Hepatocyte (in vitro differentiated cells): ENCODE data around the gene ASB5. TPM values are rescaled to one million over a fixed set of nuclear protein-coding genes. Genes with fewer than 3 reads are reported as not detected.

Source experiments
- DNase-seq: peaks from one replicate; pipeline ENCODE4 v3.0.0-alpha.2; 2016; ENCODE audit warnings: low spot score
- H2AFZ ChIP-seq: fragments of 200-600 bp; sonication (generic); 2 replicates; pipeline ENCODE4 v1.6.0; 2016; ENCODE audit warnings: antibody characterized with exemption, mild to moderate bottlenecking
- H3K27ac ChIP-seq: fragments of 200-600 bp; sonication (generic); 2 replicates; pipeline ENCODE4 v1.5.1; 2016; ENCODE audit warnings: mild to moderate bottlenecking
- H3K27me3 ChIP-seq: fragments of 200-600 bp; sonication (generic); 2 replicates; pipeline ENCODE4 v1.6.1; 2016
- H3K36me3 ChIP-seq: fragments of 200-600 bp; sonication (generic); replicated peaks from 2 replicates; pipeline ENCODE4 v1.5.1; 2016; ENCODE audit warnings: low read depth; ENCODE audit not compliant: insufficient read depth
- H3K4me1 ChIP-seq: fragments of 200-600 bp; sonication (generic); 2 replicates; pipeline ENCODE4 v1.5.1; 2016; ENCODE audit warnings: mild to moderate bottlenecking, moderate library complexity; ENCODE audit not compliant: insufficient read depth
- H3K4me2 ChIP-seq: fragments of 200-600 bp; sonication (generic); 2 replicates; pipeline ENCODE4 v1.6.0; 2016
- H3K4me3 ChIP-seq: fragments of 200-600 bp; sonication (generic); 2 replicates; pipeline ENCODE4 v1.5.1; 2016; ENCODE audit warnings: mild to moderate bottlenecking
- H3K79me2 ChIP-seq: fragments of 200-600 bp; sonication (generic); 2 replicates; pipeline ENCODE4 v1.6.0; 2017; ENCODE audit warnings: mild to moderate bottlenecking
- H3K9me2 ChIP-seq: fragments of 200-600 bp; sonication (generic); replicated peaks from 2 replicates; pipeline ENCODE4 v1.6.0; 2017; ENCODE audit warnings: mild to moderate bottlenecking; ENCODE audit not compliant: insufficient read depth
- H3K9me3 ChIP-seq: fragments of 200-600 bp; sonication (generic); 2 replicates; pipeline ENCODE4 v1.5.1; 2016; ENCODE audit warnings: low read depth, mild to moderate bottlenecking
- H4K20me1 ChIP-seq: fragments of 200-600 bp; sonication (generic); 2 replicates; pipeline ENCODE4 v1.6.0; 2016; ENCODE audit warnings: mild to moderate bottlenecking; ENCODE audit not compliant: insufficient read depth, poor library complexity, severe bottlenecking
- EZH2 ChIP-seq: fragments of 200-600 bp; sonication (generic); IDR thresholded peaks from 2 replicates; pipeline ENCODE4 v1.6.1; 2016; ENCODE audit warnings: antibody characterized with exemption, mild to moderate bottlenecking, borderline replicate concordance
- EZH2phosphoT487 ChIP-seq: fragments of 200-600 bp; sonication (generic); IDR thresholded peaks from one replicate; pipeline ENCODE4 v1.6.1; 2018; ENCODE audit warnings: antibody characterized with exemption, mild to moderate bottlenecking, low read depth, moderate library complexity; ENCODE audit not compliant: unreplicated experiment, severe bottlenecking
- WGBS: methylation state at CpG from one replicate; pipeline ENCODE4 v1.1.6; 2016; ENCODE audit warnings: low lambda C conversion rate; ENCODE audit errors: missing lambda C conversion rate; 5-methylcytosine and 5-hydroxymethylcytosine counted together
- polyA plus RNA-seq: library from polyadenylated mRNA; unstranded; fragments of >200 nt; fragmentation: Nextera tagmentation; extraction: Ambion mirVana; gene quantifications from 2 replicates; pipeline ENCODE4 v1.2.1, GENCODE V29; 2016
- total RNA-seq: library from RNA; depleted of rRNA; stranded (reverse); fragments of >200 nt; gene quantifications from 2 replicates; pipeline ENCODE4 v1.2.3, GENCODE V29; 2014
- TF ChIP-seq, protein P1 (sequence below): fragments of 200-600 bp; sonication (generic); IDR thresholded peaks from 2 replicates; pipeline ENCODE4 v1.5.1; 2016; ENCODE audit warnings: antibody characterized with exemption, mild to moderate bottlenecking; ENCODE audit not compliant: poor library complexity

ASB5 gene
- total and polyA plus RNA-seq, 2 experiments from 2014 or later = 0.10 to 0.30 TPM

DNA sequence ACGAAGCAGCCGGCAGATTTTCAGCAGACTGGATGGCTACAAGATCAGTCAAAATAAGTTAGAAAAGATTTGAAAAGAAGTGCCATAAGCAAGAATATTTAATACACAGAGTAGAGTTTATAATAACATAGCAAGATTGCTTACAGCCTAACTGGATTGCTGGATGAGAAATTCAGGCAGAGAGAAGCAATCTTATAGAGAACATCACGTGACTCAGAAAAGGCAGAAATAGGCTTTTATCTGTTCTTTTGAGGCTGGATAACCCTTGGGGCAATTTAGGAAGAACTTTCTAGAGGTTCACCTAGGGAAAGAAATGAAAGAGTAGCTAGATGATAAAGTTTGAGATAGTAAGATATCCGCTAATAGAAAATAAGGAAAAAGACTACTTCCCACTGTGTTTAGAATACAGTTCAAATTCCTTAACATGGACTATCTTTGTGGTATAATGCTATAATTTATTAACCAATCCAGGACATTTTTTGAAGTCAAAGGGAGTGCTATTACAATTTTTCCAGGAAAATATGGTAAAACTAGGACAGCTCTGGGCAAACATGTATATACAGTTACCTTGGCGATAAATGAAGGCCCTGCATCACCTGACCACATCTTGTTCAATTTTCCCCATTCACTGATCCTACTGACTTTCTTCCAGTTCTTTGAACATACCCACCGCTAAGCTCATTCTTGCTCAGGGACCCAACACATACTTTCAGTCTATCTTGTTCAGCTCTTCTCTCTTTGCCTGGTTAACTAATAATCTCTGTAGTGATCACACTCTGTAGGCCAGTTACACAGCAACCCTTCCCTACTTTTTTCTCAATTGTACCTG lies 38.0 kb upstream of the ASB5 start:
- WGBS = 94% methylated on average over 6 of the region's 6 CpGs
- Histone ChIP-seq H3K4me1 (no peaks in the 10 kb centered on the region), H3K9me3 (no peaks in the 10 kb centered on the region), H3K79me2 (no peaks in the 10 kb centered on the region), H3K4me2 (no peak overlapping the region), H3K4me3 (no peak overlapping the region), H3K9me2 (no peaks in the 10 kb centered on the region), H3K27ac (no peak overlapping the region), H2AFZ (no peak overlapping the region), H3K27me3 (peaks cover 8% of the 10 kb centered on the region), H3K36me3 (no peaks in the 10 kb centered on the region), H4K20me1 (no peaks in the 10 kb centered on the region)
- no peak for DNase-seq
- TF ChIP-seq EZH2phosphoT487 = no peak
- TF ChIP-seq, protein P1, sequence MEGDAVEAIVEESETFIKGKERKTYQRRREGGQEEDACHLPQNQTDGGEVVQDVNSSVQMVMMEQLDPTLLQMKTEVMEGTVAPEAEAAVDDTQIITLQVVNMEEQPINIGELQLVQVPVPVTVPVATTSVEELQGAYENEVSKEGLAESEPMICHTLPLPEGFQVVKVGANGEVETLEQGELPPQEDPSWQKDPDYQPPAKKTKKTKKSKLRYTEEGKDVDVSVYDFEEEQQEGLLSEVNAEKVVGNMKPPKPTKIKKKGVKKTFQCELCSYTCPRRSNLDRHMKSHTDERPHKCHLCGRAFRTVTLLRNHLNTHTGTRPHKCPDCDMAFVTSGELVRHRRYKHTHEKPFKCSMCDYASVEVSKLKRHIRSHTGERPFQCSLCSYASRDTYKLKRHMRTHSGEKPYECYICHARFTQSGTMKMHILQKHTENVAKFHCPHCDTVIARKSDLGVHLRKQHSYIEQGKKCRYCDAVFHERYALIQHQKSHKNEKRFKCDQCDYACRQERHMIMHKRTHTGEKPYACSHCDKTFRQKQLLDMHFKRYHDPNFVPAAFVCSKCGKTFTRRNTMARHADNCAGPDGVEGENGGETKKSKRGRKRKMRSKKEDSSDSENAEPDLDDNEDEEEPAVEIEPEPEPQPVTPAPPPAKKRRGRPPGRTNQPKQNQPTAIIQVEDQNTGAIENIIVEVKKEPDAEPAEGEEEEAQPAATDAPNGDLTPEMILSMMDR = no peak
- TF ChIP-seq EZH2 = no peak

DNA sequence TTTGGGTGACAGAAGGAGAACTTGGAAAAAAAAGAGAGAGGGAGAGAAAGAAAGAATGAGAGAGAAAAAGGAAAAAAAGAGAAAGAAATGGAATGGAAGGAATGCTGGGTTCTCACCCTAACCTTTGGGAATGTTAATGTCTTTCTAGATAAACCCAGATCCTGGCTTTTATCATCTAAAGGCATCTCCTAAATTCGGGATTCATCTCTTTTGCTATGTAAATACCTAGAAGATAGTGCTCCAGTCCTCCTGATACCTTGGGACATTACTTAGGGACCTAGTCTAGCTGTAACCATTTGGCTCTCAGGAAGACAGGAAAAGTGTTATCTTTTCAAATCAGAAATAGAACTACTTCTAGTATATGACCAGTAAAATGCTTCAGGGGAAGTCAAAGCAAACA lies 34.9 kb upstream of the ASB5 start:
- Histone ChIP-seq H3K27me3 (no peaks in the 10 kb centered on the region), H3K27ac (no peak overlapping the region), H2AFZ (no peak overlapping the region), H3K4me1 (no peaks in the 10 kb centered on the region), H3K4me2 (no peak overlapping the region), H3K4me3 (no peak overlapping the region), H3K79me2 (no peaks in the 10 kb centered on the region), H4K20me1 (no peaks in the 10 kb centered on the region), H3K36me3 (no peaks in the 10 kb centered on the region), H3K9me3 (no peaks in the 10 kb centered on the region), H3K9me2 (no peaks in the 10 kb centered on the region)
- DNase-seq = no peak
- 6% methylated on average over 1 of the region's 1 CpG for WGBS
- TF ChIP-seq, protein P1 = no peak
- TF ChIP-seq EZH2 = no peak
- no peak for TF ChIP-seq EZH2phosphoT487

DNA sequence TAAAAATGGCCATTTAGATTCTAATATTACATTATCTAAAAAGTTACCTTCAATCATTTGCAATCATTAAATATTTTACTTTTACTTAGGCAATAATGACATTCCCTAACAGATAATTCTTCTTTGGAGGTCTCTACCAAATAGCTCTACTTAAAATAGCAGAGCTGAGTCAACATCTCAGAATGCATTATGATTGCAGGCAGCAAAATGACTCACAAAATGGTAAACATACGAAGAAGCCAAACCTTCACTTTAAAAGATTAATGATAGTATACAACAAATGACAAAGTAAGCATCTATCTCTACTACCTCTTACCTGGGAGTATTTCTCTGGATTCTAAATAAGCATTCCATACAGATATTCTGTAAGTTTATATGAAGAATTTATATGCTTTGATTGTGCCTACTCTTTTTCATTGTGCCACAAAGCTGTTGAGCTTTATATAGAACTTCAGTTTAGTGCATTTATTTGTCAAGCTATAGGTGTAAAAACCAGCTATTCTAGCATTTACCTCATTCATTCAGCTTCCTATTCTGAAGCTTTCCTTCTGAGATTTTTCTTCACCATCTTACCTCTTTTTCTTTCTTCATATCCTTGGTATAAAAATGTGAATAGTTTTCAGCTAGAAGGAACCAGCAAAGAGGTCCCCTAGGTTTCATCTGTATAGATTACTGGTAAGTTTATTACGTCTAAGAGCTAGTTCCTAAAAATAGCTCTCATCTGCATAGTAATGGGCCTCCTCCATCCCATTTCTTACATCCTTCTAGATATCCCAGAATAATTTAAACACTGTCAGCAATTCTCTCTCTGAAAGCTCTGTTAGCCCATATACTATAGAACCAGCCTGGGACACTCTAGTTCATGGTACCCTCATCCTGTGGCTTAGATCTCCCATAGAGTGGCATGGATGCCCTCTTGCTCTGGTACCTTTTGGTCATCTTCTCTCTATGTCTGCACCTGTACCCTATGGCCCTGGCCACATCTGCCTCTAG lies 33.6 kb upstream of the ASB5 start:
- Histone ChIP-seq H3K27ac (no peak overlapping the region), H3K9me3 (no peaks in the 10 kb centered on the region), H3K4me3 (no peak overlapping the region), H2AFZ (no peak overlapping the region), H3K4me2 (no peak overlapping the region), H3K9me2 (no peaks in the 10 kb centered on the region), H3K4me1 (no peaks in the 10 kb centered on the region), H3K27me3 (no peaks in the 10 kb centered on the region), H4K20me1 (no peaks in the 10 kb centered on the region), H3K36me3 (no peaks in the 10 kb centered on the region), H3K79me2 (no peaks in the 10 kb centered on the region)
- 51% methylated on average over 2 of the region's 2 CpGs for WGBS
- DNase-seq = peak; percentile 15
- no peak for TF ChIP-seq EZH2
- no peak for TF ChIP-seq EZH2phosphoT487
- TF ChIP-seq, protein P1 = no peak
